ENCODE measurements around the gene CPSF4. TPM values are rescaled to one million over a fixed set of nuclear protein-coding genes. Genes with fewer than 3 reads are reported as not detected.

The CPSF4 gene
- total and polyA plus RNA-seq, 2 donors (not counting 1 experiment from before 2014, with no cell fraction given) = 52.9 to 63.2 TPM

GRCh38 chr7:99468336-99468918 is 29.7 kb downstream of the CPSF4 start:
- H3K27me3 ChIP-seq (replicated peaks in 1 of 4; ENCODE audit: control extremely low read depth in 1 of 4, control insufficient read depth in 3 of 4, insufficient read depth in 4 of 4, low read length in 3 of 4) = no peaks in the 10 kb centered on the region
- H3K79me2 ChIP-seq (ENCODE audit: control insufficient read depth, insufficient read depth, low read length) = peaks cover 40% of the 10 kb centered on the region
- H3K4me1 Mint-ChIP-seq = peaks cover 32% of the 10 kb centered on the region
- no peaks in the 10 kb centered on the region for H4K20me1 ChIP-seq (ENCODE audit: control insufficient read depth, insufficient read depth, low read length, poor library complexity, severe bottlenecking)
- DNase-seq (no peak), ATAC-seq (ENCODE audit: low read depth) (no peak)
- H3K9me3 Mint-ChIP-seq (ENCODE audit: insufficient read depth) = no peaks in the 10 kb centered on the region
- H3K27ac Mint-ChIP-seq = no peak overlapping the region
- no peak overlapping the region for H2AFZ ChIP-seq (ENCODE audit: insufficient read depth, low read depth, low read length, poor library complexity, severe bottlenecking)
- ChIA-PET POLR2A (interaction anchor here (0.6 to 0.7 kb wide), 2 partner anchors 87 to 451 kb away, joined by 4 to 5 read pairs; partner anchors contain the start of gene TRIM4), CTCF (no interaction called here)
- H3K4me2 ChIP-seq (replicated peaks; ENCODE audit: low read depth, low read length, poor library complexity, severe bottlenecking) = no peak overlapping the region
- H3K4me3 Mint-ChIP-seq = no peak overlapping the region
- H3K27ac ChIP-seq (ENCODE audit: low read length in 2 of 2) = no peak overlapping the region
- 88% methylated on average over 27 of the region's 29 CpGs for WGBS (ENCODE audit: insufficient coverage)
- H3K27me3 Mint-ChIP-seq = no peaks in the 10 kb centered on the region
- no peak for TF ChIP-seq EZH2 (IDR thresholded peaks at IDR 0.05; ENCODE audit: borderline replicate concordance, insufficient read depth, low read depth, low read length, poor library complexity, severe bottlenecking)
- TF ChIP-seq CTCF (IDR thresholded peaks at IDR 0.05) = no peak
- H3K9me3 ChIP-seq (ENCODE audit: control extremely low read depth in 1 of 3, control insufficient read depth in 2 of 3, insufficient read depth in 1 of 3, low read length in 2 of 3) = no peaks in the 10 kb centered on the region
- peaks cover 11 to 30% of the 10 kb centered on the region in 2 donors for H3K4me1 ChIP-seq (ENCODE audit: control insufficient read depth in 2 of 2, insufficient read depth in 2 of 2, low read length in 2 of 2)
- peaks cover 0 to 5% of the 10 kb centered on the region in 2 experiments for H3K36me3 ChIP-seq (replicated peaks in 1 of 2; ENCODE audit: control extremely low read depth in 1 of 2, control insufficient read depth in 1 of 2, extremely low read depth in 1 of 2, insufficient read depth in 2 of 2, low read length in 1 of 2)
- H3K4me3 ChIP-seq (ENCODE audit: control extremely low read depth in 1 of 5, extremely low read depth in 1 of 5, insufficient read depth in 1 of 5, low read depth in 2 of 5, low read length in 4 of 5) = no peak overlapping the region
- intact Hi-C loops (cut with micrococcal nuclease) = no loop called here
- H3K9ac ChIP-seq (ENCODE audit: low read length) = no peak overlapping the region

- ChIA-PET CTCF (no interaction called here), POLR2A (no interaction called here)
- no peaks in the 10 kb centered on the region for H3K27me3 ChIP-seq (replicated peaks in 1 of 4; ENCODE audit: control extremely low read depth in 1 of 4, control insufficient read depth in 3 of 4, insufficient read depth in 4 of 4, low read length in 3 of 4)
- Mint-ChIP-seq H3K9me3 (ENCODE audit: insufficient read depth) (no peaks in the 10 kb centered on the region), H3K27ac (peak overlapping the region; percentile 53), H3K4me1 (peaks cover 31% of the 10 kb centered on the region), H3K27me3 (no peaks in the 10 kb centered on the region), H3K4me3 (no peak overlapping the region)
- H3K4me1 ChIP-seq (ENCODE audit: control insufficient read depth in 2 of 2, insufficient read depth in 2 of 2, low read length in 2 of 2) = peaks cover 17 to 34% of the 10 kb centered on the region in 2 donors
- peak overlapping the region; percentile 38 for H2AFZ ChIP-seq (ENCODE audit: insufficient read depth, low read depth, low read length, poor library complexity, severe bottlenecking)
- H3K27ac ChIP-seq (ENCODE audit: low read length in 2 of 2) = no peak overlapping the region
- no peak overlapping the region for H3K4me2 ChIP-seq (replicated peaks; ENCODE audit: low read depth, low read length, poor library complexity, severe bottlenecking)
- TF ChIP-seq EZH2 (IDR thresholded peaks at IDR 0.05; ENCODE audit: borderline replicate concordance, insufficient read depth, low read depth, low read length, poor library complexity, severe bottlenecking) (no peak), CTCF (IDR thresholded peaks at IDR 0.05) (no peak)
- no peaks in the 10 kb centered on the region for H3K9me3 ChIP-seq (ENCODE audit: control extremely low read depth in 1 of 3, control insufficient read depth in 2 of 3, insufficient read depth in 1 of 3, low read length in 2 of 3)
- H3K36me3 ChIP-seq (replicated peaks in 1 of 2; ENCODE audit: control extremely low read depth in 1 of 2, control insufficient read depth in 1 of 2, extremely low read depth in 1 of 2, insufficient read depth in 2 of 2, low read length in 1 of 2) = no peaks in the 10 kb centered on the region
- DNase-seq = no peak
- no peaks in the 10 kb centered on the region for H4K20me1 ChIP-seq (ENCODE audit: control insufficient read depth, insufficient read depth, low read length, poor library complexity, severe bottlenecking)
- WGBS (ENCODE audit: insufficient coverage) = 69% methylated on average over 22 of the region's 23 CpGs
- intact Hi-C loops (cut with micrococcal nuclease) = loop anchor here (10.0 kb wide), 1 partner anchor 95 kb away; the partner anchor contains the start of gene ARPC1B
- peaks cover 40% of the 10 kb centered on the region for H3K79me2 ChIP-seq (ENCODE audit: control insufficient read depth, insufficient read depth, low read length)
- ATAC-seq (ENCODE audit: low read depth) = no peak
- no peak overlapping the region for H3K9ac ChIP-seq (ENCODE audit: low read length)
- H3K4me3 ChIP-seq (ENCODE audit: control extremely low read depth in 1 of 5, extremely low read depth in 1 of 5, insufficient read depth in 1 of 5, low read depth in 2 of 5, low read length in 4 of 5) = no peak overlapping the region
Observed at GRCh38 chr7:99469381-99470065, 30.8 kb downstream of the CPSF4 start.
